ENCODE results near the gene ATG4B.
A peak's percentile ranks its signal among the peaks of the same experiment; 100 is the strongest.

The ATG4B gene

DNA sequence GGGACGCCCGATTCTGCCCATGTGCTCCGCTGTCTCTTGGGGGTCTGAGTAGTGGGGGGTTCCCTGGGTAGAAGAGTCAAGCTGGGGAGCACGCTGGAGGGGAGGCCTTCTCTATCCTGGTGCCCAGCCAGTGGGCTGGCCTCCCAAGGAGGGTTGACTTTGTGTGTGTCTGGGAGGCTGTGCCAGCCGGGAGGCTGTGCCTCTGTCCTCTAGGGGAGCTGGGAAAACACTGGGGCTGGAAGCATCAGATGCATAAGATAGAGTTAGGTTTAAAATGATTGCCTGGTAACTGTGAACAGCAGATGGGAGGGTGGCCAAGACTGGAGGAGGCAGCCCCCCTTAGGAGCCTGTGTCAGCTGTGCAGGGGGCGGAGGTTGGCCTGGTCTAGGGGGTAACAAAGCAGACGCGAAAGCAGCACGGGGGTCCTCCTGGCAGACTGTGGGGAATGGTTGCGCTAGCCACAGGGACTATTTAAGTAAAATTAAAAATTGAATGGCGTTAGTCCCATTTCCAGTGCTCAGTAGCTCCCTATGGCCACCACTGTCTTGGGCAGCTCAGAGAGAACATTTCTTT is 65.6 kb downstream of the ATG4B start:
- DNase-seq (ENCODE audit: low spot score), result peak; percentile 25
- no peak for TF ChIP-seq CTCF (IDR thresholded peaks at IDR 0.05; ENCODE audit: extremely low read depth, missing control alignments)

DNA sequence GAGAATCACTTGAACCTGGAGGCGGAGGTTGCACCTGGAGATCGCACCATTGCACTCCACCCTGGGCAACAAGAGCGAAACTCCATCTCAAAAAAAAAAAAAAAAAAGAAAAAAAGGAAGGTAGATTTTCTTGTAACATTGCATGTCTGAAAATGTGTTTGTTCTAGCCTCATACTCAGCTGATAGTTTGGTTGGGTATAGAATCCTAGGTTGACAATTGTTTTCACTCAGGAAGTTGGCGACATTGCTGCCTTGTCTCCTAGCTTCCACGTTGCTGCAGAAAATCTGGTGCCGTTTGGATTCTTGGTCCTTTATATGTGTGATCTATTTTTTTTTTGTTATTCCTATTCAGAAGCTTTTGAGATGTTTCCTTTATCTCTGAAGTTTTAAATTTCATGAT is 69.0 kb downstream of the ATG4B start:
- no peak for TF ChIP-seq CTCF (IDR thresholded peaks at IDR 0.05; ENCODE audit: extremely low read depth, missing control alignments)

GRCh38 chr2:241708879-241709278 is 71.4 kb downstream of the ATG4B start:
- no peak for TF ChIP-seq CTCF (IDR thresholded peaks at IDR 0.05; ENCODE audit: extremely low read depth, missing control alignments)
- no peak for DNase-seq (ENCODE audit: low spot score)

More for the DNA sequence above, 69.0 kb downstream of the ATG4B start:
- DNase-seq (ENCODE audit: low spot score), result no peak

DNA sequence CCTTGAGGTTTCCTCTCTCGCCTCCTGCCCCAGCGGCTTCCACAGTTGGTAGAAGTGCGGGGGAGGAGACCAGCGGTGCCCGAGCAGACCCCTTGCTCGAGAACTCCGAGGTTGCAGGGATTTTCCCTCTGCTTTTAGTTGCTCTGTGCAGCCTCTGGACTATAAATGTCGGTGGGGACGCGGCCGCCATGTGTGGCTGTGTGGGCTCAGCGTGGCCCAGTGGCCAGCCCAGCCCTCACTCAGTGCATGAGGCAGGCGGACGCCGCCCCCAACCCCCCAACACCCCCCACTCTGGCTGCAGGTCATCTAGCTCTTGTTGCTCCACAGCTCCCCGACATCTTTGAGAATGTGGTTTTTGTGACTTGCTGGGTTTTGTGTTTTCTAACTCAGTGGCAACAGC is 81.6 kb downstream of the ATG4B start:
- DNase-seq (ENCODE audit: low spot score), result no peak
- no peak for TF ChIP-seq CTCF (IDR thresholded peaks at IDR 0.05; ENCODE audit: extremely low read depth, missing control alignments)

GRCh38 chr2:241720099-241720498 is 82.6 kb downstream of the ATG4B start:
- TF ChIP-seq CTCF (IDR thresholded peaks at IDR 0.05; ENCODE audit: extremely low read depth, missing control alignments), result no peak
- no peak for DNase-seq (ENCODE audit: low spot score)

GRCh38 chr2:241720560-241720959 is 83.1 kb downstream of the ATG4B start:
- DNase-seq (ENCODE audit: low spot score), result peak; percentile 25
- TF ChIP-seq CTCF (IDR thresholded peaks at IDR 0.05; ENCODE audit: extremely low read depth, missing control alignments), result no peak

GRCh38 chr2:241721852-241722251 is 84.4 kb downstream of the ATG4B start:
- no peak for TF ChIP-seq CTCF (IDR thresholded peaks at IDR 0.05; ENCODE audit: extremely low read depth, missing control alignments)

More at GRCh38 chr2:241721852-241722251, 84.4 kb downstream of the ATG4B start:
- peak; percentile 27 for DNase-seq (ENCODE audit: low spot score)

Measured in GM20000 (cell line).